Erythroblast (primary cell): Measurements from ENCODE around the gene LINC00237.

Experiments
- GATA1 ChIP-seq: IDR thresholded peaks from 2 replicates; pipeline ENCODE4 v1.6.1; 2011; ENCODE audit warnings: low read depth, mild to moderate bottlenecking, control low read depth, low read length, moderate library complexity
- POLR2A ChIP-seq: IDR thresholded peaks from 2 replicates; pipeline ENCODE4 v1.6.1; 2011; ENCODE audit warnings: mild to moderate bottlenecking, low read length

DNA sequence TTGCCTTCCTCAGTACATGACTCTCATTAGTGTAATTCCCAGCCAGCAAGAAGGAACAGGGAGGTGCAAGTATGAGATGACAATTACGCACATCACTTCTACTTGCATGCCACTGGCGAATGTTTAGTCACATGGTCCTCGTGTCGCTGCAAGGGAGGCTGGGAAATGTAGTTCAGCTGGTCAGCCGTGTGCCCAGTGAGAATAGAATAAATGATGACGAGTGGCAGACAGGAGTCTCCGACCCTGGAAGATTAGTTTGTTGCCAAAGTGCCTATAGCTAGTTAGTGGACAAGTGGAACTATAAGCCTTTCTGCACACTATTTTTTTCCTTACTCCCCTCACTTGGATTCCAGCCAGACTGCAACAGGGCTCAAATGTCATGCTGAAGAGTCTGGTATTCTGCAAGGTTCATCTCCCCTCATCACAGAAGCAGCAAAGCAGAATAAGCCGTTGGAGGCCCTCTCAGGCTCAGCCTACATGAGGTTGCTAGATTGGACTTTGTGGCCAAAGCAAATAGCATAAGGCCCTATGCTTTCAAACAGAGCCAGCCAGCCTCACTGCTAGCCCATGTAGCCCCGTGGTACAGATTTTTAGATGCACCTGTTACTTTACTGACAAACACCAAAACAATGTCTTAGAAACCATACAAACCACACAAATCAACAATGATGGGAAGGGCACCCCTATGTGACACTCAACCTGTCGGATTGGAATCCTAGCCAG is 9.7 kb downstream of the LINC00237 start:
- TF ChIP-seq POLR2A (no peak), GATA1 (no peak)
